ENCODE data around the gene ADAM12.

Gene ADAM12

DNA sequence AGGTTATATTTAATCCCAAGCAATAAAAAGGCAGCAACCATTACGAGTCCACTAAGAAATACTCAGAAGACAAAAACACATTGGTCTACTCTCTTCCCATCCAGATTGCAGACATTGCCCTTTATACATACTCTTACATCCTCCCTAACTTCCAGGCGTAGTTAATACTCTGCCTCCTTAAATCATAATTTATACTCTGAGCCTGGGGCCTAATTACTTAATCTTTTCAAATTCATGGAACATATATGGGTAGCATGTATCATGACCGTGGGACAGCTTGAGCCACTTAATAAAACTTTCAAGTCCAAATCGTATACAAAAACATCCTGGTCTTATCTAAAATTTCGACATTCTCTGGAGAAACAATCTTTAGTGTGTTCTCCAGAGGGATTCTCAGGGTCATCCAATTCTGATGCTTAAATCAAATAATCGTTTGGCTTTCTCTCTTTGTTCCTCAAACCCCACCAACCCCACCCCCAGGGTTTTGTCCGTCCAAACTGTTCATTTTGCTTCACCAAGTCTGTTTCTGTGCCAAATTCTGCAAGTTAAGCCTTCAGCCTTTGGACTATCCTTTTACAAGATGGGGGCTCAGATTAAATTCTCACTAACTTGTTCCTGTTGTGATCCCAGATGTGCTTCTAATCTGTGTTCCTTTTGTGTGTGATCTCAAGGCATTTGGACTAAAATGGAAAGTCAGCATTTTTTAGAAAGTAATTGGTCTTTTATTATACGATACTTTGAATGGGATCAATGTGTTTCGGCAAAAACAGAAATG lies 86.4 kb downstream of the ADAM12 start:
- no peaks in the 10 kb centered on the region for H3K36me3 ChIP-seq (replicated peaks; ENCODE audit: low read depth, low read length)
- H2AFZ ChIP-seq (ENCODE audit: low read depth, low read length), result no peak overlapping the region
- no peak overlapping the region for H3K4me2 ChIP-seq (ENCODE audit: low read length)
- TF ChIP-seq EZH2phosphoT487 (IDR thresholded peaks at IDR 0.05; ENCODE audit: low read depth), result no peak
- TF ChIP-seq, protein P1, sequence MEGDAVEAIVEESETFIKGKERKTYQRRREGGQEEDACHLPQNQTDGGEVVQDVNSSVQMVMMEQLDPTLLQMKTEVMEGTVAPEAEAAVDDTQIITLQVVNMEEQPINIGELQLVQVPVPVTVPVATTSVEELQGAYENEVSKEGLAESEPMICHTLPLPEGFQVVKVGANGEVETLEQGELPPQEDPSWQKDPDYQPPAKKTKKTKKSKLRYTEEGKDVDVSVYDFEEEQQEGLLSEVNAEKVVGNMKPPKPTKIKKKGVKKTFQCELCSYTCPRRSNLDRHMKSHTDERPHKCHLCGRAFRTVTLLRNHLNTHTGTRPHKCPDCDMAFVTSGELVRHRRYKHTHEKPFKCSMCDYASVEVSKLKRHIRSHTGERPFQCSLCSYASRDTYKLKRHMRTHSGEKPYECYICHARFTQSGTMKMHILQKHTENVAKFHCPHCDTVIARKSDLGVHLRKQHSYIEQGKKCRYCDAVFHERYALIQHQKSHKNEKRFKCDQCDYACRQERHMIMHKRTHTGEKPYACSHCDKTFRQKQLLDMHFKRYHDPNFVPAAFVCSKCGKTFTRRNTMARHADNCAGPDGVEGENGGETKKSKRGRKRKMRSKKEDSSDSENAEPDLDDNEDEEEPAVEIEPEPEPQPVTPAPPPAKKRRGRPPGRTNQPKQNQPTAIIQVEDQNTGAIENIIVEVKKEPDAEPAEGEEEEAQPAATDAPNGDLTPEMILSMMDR (IDR thresholded peaks at IDR 0.05; ENCODE audit: low read depth, low read length), result no peak
- H3K9ac ChIP-seq (ENCODE audit: low read length), result no peak overlapping the region
- H3K27me3 ChIP-seq (ENCODE audit: low read depth, low read length), result no peaks in the 10 kb centered on the region
- no peaks in the 10 kb centered on the region for H3K79me2 ChIP-seq (ENCODE audit: low read length)
- no peaks in the 10 kb centered on the region for H3K4me1 ChIP-seq (ENCODE audit: low read length)
- 0 out of 2 replicates have a peak, but pooled peaks cover 4% of the 10 kb centered on the region for H3K9me3 ChIP-seq (ENCODE audit: insufficient read depth, low read length)
- H3K27ac ChIP-seq (ENCODE audit: low read length), result no peak overlapping the region
- no peaks in the 10 kb centered on the region for H4K20me1 ChIP-seq (ENCODE audit: insufficient read depth, low read length)
- no peak overlapping the region for H3K4me3 ChIP-seq (ENCODE audit: low read length)

DNA sequence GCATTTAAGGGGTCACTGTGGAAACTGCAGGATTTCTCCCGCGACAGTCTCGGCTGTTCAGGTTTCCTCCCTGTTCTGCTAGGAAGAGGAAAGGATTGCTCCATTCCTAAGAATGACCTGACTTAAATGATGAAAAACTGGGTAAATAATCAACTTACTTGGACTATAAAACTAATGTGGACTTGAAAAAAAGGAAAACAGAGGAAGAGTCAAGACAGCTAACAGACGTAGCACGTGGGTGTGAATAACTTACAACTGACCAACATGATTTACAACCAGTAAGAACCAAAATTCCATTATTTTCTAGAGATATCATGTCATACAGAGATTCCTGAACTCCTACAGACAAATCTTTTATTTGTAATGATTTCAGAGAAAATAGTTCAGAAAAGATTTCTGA lies 93.8 kb downstream of the ADAM12 start:
- Histone ChIP-seq H3K36me3 (replicated peaks; ENCODE audit: low read depth, low read length) (no peaks in the 10 kb centered on the region), H3K79me2 (ENCODE audit: low read length) (no peaks in the 10 kb centered on the region), H3K4me3 (ENCODE audit: low read length) (no peak overlapping the region), H3K4me1 (ENCODE audit: low read length) (no peaks in the 10 kb centered on the region), H2AFZ (ENCODE audit: low read depth, low read length) (no peak overlapping the region), H3K9ac (ENCODE audit: low read length) (no peak overlapping the region), H3K4me2 (ENCODE audit: low read length) (no peak overlapping the region), H3K27ac (ENCODE audit: low read length) (no peak overlapping the region), H3K9me3 (ENCODE audit: insufficient read depth, low read length) (no peaks in the 10 kb centered on the region), H3K27me3 (ENCODE audit: low read depth, low read length) (no peaks in the 10 kb centered on the region), H4K20me1 (ENCODE audit: insufficient read depth, low read length) (no peaks in the 10 kb centered on the region)
- TF ChIP-seq EZH2phosphoT487 (IDR thresholded peaks at IDR 0.05; ENCODE audit: low read depth), result no peak
- TF ChIP-seq, protein P1 (IDR thresholded peaks at IDR 0.05; ENCODE audit: low read depth, low read length), result no peak

GRCh38 chr10:126290232-126290631 lies 98.0 kb downstream of the ADAM12 start:
- no peak for TF ChIP-seq EZH2phosphoT487 (IDR thresholded peaks at IDR 0.05; ENCODE audit: low read depth)
- TF ChIP-seq, protein P1 (IDR thresholded peaks at IDR 0.05; ENCODE audit: low read depth, low read length), result no peak
- H3K4me3 ChIP-seq (ENCODE audit: low read length), result no peak overlapping the region

DNA sequence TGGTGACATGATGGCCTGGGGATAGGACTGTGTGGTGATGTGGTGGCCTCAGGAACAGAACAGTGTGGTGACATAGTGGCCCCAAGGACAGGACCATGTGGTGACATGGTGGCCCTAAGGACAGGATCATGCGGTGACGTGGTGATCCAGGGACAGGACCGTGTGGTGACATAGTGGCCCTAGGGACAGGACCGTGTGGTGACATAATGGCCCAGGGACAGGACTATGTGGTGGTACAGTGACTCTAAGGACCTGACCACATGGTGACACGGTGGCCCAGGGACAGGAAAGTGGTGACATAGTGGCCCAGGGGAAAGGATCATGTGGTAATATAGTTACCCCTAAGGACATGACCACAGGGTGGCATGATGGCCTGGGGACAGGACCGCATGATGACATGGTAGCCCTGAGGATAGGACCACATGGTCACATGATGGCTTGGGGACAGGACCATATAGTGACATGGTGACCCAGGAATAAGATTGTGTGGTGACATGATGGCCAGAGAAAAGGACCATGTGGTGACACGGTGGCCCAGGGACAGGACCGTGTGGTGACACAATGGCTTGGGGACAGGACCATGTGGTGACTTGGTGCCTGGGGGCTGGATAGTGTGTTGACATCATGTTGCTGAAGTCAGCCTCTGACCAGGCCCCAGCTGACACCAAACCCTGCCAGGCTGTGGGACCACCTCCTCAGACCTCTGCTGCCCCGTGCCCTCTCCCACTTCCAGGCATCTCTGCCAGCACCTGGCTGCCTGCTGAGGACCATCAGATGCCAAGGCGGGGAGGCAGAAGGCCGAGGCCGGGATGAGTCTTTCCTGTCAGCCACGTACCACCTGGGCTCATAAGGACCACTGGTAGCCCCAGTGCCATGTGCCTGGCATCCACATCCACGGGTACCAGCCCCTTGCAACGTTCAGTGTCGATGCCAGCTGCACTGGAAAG lies 99.5 kb downstream of the ADAM12 start:
- no peak overlapping the region for H3K27ac ChIP-seq (ENCODE audit: low read length)
- no peak overlapping the region for H2AFZ ChIP-seq (ENCODE audit: low read depth, low read length)
- H3K4me2 ChIP-seq (ENCODE audit: low read length), result no peak overlapping the region
- no peak overlapping the region for H3K9ac ChIP-seq (ENCODE audit: low read length)
- no peaks in the 10 kb centered on the region for H3K9me3 ChIP-seq (ENCODE audit: insufficient read depth, low read length)
- no peaks in the 10 kb centered on the region for H3K4me1 ChIP-seq (ENCODE audit: low read length)
- no peaks in the 10 kb centered on the region for H3K36me3 ChIP-seq (replicated peaks; ENCODE audit: low read depth, low read length)
- no peak for TF ChIP-seq EZH2phosphoT487 (IDR thresholded peaks at IDR 0.05; ENCODE audit: low read depth)
- TF ChIP-seq, protein P1 (IDR thresholded peaks at IDR 0.05; ENCODE audit: low read depth, low read length), result no peak
- H3K4me3 ChIP-seq (ENCODE audit: low read length), result no peak overlapping the region
- H3K79me2 ChIP-seq (ENCODE audit: low read length), result no peaks in the 10 kb centered on the region
- H3K27me3 ChIP-seq (ENCODE audit: low read depth, low read length), result no peaks in the 10 kb centered on the region
- H4K20me1 ChIP-seq (ENCODE audit: insufficient read depth, low read length), result no peaks in the 10 kb centered on the region

More at GRCh38 chr10:126290232-126290631, 98.0 kb downstream of the ADAM12 start:
- H3K36me3 ChIP-seq (replicated peaks; ENCODE audit: low read depth, low read length), result no peaks in the 10 kb centered on the region
- H3K27me3 ChIP-seq (ENCODE audit: low read depth, low read length), result no peaks in the 10 kb centered on the region
- H3K4me2 ChIP-seq (ENCODE audit: low read length), result no peak overlapping the region
- H3K9me3 ChIP-seq (ENCODE audit: insufficient read depth, low read length), result no peaks in the 10 kb centered on the region
- H4K20me1 ChIP-seq (ENCODE audit: insufficient read depth, low read length), result no peaks in the 10 kb centered on the region
- no peaks in the 10 kb centered on the region for H3K4me1 ChIP-seq (ENCODE audit: low read length)
- H3K27ac ChIP-seq (ENCODE audit: low read length), result no peak overlapping the region
- H3K79me2 ChIP-seq (ENCODE audit: low read length), result no peaks in the 10 kb centered on the region
- H2AFZ ChIP-seq (ENCODE audit: low read depth, low read length), result no peak overlapping the region
- H3K9ac ChIP-seq (ENCODE audit: low read length), result no peak overlapping the region

Measured in OCI-LY3 (cell line).